ENCODE measurements around the gene SCAP.
A peak's percentile ranks its signal among the peaks of the same experiment; 100 is the strongest.

Gene SCAP

DNA sequence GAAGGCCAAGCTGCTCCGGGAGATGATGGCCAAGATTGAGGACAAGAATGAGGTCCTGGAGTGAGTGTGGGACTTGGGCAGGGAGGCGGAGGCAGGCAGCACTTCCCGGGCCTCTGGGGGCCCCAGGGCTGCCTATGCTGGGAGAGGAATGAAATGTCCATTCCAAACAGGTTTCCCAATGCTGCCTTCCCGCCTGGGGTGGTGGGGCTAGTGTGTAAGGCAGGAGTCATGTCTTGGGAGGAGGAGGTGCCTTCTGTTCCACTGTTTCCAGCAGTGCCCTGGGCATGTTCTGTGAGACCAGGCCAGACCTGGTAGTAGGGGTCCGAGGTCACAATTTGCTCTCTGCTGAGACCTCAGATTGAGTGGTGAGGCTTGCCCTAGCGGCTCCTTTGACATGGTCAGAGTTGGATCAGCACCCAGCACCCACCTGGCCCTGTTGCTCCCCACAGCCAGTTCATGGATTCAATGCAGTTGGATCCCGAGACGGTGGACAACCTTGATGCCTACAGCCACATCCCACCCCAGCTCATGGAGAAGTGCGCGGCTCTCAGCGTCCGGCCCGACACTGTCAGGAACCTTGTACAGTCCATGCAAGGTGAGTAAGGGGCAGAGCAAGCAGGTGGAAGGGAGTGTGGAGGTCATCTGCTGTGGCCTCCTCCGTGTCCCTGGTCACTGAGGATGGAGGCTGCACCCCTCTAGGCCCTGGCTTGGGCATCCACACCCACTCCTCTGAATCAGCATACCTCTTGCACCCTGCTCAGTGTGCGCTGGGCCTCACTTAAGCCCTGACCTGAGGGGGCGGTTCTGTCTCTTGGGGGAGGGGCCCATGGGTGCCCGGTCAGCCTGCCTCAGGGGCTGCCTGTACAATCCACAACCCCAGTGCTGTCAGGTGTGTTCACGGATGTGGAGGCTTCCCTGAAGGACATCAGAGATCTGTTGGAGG lies 67.6 kb downstream of the SCAP start:
- no peaks in the 10 kb centered on the region for H3K9me3 Mint-ChIP-seq
- no peak for DNase-seq (ENCODE audit: low spot score in 2 of 2)
- no peak overlapping the region for H3K27ac Mint-ChIP-seq (ENCODE audit: low read depth)
- no peaks in the 10 kb centered on the region for H3K27me3 Mint-ChIP-seq
- H3K4me1 Mint-ChIP-seq, result no peaks in the 10 kb centered on the region
- ATAC-seq (replicated peaks; ENCODE audit: extremely low read depth, poor library complexity, severe bottlenecking), result no peak
- H3K36me3 Mint-ChIP-seq (ENCODE audit: insufficient read depth), result peaks cover 24% of the 10 kb centered on the region
- no peak overlapping the region for H3K4me3 Mint-ChIP-seq

DNA sequence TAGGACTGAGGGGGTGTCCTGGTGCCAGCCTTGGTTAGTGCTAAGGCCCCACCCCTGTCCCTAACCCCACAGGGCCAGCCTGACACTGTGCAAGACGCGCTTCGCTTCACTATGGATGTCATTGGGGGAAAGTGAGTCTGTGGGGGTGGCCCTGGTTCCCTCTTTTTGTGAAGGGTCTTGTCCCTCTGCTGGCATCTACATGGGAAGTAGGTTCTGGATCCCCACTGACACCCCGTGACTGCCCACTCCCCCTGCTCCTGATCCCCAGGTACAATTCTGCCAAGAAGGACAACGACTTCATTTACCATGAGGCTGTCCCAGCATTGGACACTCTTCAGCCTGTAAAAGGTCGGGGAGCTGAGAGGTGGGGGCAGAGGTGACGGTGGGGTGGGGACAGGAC lies 68.5 kb downstream of the SCAP start:
- H3K27ac Mint-ChIP-seq (ENCODE audit: low read depth), result peak overlapping the region; percentile 25
- no peak for DNase-seq (ENCODE audit: low spot score in 2 of 2)
- no peaks in the 10 kb centered on the region for H3K9me3 Mint-ChIP-seq
- peaks cover 24% of the 10 kb centered on the region for H3K36me3 Mint-ChIP-seq (ENCODE audit: insufficient read depth)
- no peaks in the 10 kb centered on the region for H3K4me1 Mint-ChIP-seq
- H3K4me3 Mint-ChIP-seq, result no peak overlapping the region
- no peaks in the 10 kb centered on the region for H3K27me3 Mint-ChIP-seq
- no peak for ATAC-seq (replicated peaks; ENCODE audit: extremely low read depth, poor library complexity, severe bottlenecking)

DNA sequence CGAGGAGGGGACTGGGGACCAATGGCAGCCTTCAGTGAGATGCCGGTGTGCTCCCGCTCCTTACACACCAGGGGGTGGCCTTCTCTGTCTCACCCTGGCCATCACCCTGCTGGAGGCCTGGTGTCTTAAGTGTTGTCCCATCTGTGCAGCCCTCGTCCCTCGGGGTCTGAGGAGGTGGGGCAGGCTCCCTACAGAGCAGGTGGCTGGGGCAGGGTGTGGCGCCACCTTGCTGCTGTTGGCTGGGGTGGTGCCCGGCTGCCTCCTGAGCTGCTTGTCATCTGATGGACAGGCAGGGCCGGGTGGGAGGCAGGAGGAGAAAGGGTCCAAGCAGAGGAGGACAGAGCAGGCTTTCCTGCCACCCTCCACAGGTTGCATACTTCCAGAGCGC lies 69.0 kb downstream of the SCAP start:
- ATAC-seq (replicated peaks; ENCODE audit: extremely low read depth, poor library complexity, severe bottlenecking) (no peak), DNase-seq (ENCODE audit: low spot score in 2 of 2) (no peak)
- Mint-ChIP-seq H3K27me3 (no peaks in the 10 kb centered on the region), H3K4me1 (peaks cover 1% of the 10 kb centered on the region), H3K9me3 (no peaks in the 10 kb centered on the region), H3K27ac (ENCODE audit: low read depth) (peak overlapping the region; percentile 25), H3K36me3 (ENCODE audit: insufficient read depth) (peaks cover 21% of the 10 kb centered on the region), H3K4me3 (no peak overlapping the region)

DNA sequence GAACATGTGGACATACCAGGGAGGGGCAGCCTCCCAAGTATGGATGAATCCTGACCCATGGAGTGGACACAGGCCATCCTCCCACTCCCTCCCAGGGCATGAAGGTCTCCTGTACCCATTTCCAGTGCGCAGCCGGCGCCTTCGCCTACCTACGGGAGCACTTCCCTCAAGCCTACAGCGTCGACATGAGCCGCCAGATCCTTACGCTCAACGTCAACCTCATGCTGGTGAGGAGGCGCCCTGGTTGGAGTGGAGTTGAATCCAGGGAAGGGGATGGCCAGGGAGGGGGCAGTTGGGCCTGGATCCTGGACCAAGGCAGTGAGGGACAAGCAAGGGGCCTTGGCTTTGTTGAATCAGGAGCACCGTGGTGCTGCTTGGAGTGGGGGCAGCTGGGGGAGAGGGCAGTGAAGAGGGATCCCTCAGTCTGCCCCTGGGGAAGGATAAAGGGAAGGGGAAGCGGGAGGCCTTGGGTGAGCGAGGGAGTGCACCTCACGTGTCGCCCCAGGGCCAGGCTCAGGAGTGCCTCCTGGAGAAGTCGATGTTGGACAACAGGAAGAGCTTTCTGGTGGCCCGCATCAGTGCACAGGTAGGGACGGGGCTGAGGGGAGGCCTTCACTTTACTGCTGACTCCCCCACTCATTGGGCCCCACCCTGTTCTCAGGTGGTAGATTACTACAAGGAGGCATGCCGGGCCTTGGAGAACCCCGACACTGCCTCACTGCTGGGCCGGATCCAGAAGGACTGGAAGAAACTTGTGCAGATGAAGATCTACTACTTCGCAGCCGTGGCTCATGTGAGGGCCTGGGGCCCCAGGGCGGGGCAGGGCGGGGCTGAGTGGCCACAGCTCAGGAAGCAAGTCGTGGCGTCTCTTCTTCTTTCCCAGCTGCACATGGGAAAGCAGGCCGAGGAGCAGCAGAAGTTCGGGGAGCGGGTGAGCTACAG lies 69.7 kb downstream of the SCAP start:
- Mint-ChIP-seq H3K4me1 (peaks cover 8% of the 10 kb centered on the region), H3K4me3 (no peak overlapping the region), H3K36me3 (ENCODE audit: insufficient read depth) (peaks cover 21% of the 10 kb centered on the region)

DNA sequence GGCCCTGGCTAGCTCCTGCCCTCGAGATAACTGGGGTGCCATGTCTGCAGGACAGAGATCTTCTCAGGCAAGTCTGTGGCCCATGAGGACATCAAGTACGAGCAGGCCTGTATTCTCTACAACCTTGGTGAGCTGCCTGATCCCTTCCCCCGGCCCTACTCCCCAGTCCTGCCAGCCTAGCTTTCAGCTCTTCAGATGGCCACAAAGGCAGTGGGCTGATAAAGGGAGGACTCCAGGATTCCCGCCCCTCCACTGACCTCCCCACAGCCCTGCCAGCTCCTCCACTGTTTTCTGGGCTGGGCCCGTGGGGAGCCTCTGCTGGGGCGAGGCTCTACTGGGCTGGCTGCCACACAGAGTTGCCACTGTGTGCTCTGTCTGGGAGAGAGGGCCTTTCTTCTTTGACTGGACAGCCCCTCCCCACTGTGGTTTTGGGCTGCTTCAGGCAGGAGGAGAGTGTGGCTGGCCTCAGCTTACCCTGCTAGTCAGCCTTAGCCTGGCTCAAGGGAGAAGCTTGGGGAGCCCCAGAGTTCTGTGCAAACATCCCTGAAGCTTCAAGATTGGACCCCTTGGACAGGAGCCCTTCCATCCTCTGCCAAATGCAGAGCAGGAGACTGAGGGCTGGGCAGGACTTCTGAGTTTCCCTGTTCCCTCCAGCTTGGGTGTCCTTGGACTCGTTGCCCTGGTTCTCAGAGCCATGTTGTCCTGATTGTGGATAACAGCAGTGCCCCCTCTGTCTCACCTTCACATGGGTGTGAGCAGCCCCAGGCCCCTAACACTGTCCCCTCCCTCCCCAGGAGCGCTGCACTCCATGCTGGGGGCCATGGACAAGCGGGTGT lies 70.6 kb downstream of the SCAP start:
- DNase-seq (ENCODE audit: low spot score in 2 of 2) (no peak), ATAC-seq (replicated peaks; ENCODE audit: extremely low read depth, poor library complexity, severe bottlenecking) (no peak)
- Mint-ChIP-seq H3K27me3 (no peaks in the 10 kb centered on the region), H3K9me3 (no peaks in the 10 kb centered on the region), H3K27ac (ENCODE audit: low read depth) (peak overlapping the region; percentile 65), H3K4me3 (no peak overlapping the region), H3K36me3 (ENCODE audit: insufficient read depth) (peaks cover 22% of the 10 kb centered on the region), H3K4me1 (peaks cover 8% of the 10 kb centered on the region)

More for the DNA sequence above, 69.7 kb downstream of the SCAP start:
- Mint-ChIP-seq H3K27ac (ENCODE audit: low read depth) (no peak overlapping the region), H3K9me3 (no peaks in the 10 kb centered on the region), H3K27me3 (no peaks in the 10 kb centered on the region)
- DNase-seq (ENCODE audit: low spot score in 2 of 2) (no peak), ATAC-seq (replicated peaks; ENCODE audit: extremely low read depth, poor library complexity, severe bottlenecking) (no peak)

DNA sequence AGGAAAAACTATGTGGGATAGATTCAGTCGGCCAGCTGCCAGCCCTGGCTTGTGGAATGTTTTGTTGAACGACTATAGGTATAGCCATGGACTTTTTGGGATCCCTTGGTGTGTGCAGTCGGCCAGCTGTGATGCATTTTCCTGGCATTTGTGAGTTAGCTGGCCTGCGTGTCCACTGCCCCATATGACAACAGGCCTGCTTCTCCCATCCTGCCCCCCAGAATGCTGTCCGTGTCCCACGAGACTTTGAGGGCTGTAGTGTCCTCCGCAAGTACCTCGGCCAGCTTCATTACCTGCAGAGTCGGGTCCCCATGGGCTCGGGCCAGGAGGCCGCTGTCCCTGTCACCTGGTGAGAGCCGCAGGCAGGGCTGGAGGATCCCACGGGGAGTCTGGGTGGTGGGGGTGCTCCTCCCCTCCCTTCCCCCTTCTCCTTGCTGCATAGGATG lies 71.3 kb downstream of the SCAP start:
- no peaks in the 10 kb centered on the region for H3K27me3 Mint-ChIP-seq
- DNase-seq (ENCODE audit: low spot score in 2 of 2), result no peak
- no peak overlapping the region for H3K4me3 Mint-ChIP-seq
- peaks cover 8% of the 10 kb centered on the region for H3K4me1 Mint-ChIP-seq
- H3K9me3 Mint-ChIP-seq, result no peaks in the 10 kb centered on the region
- ATAC-seq (replicated peaks; ENCODE audit: extremely low read depth, poor library complexity, severe bottlenecking), result no peak
- H3K36me3 Mint-ChIP-seq (ENCODE audit: insufficient read depth), result peaks cover 25% of the 10 kb centered on the region
- peak overlapping the region; percentile 65 for H3K27ac Mint-ChIP-seq (ENCODE audit: low read depth)

DNA sequence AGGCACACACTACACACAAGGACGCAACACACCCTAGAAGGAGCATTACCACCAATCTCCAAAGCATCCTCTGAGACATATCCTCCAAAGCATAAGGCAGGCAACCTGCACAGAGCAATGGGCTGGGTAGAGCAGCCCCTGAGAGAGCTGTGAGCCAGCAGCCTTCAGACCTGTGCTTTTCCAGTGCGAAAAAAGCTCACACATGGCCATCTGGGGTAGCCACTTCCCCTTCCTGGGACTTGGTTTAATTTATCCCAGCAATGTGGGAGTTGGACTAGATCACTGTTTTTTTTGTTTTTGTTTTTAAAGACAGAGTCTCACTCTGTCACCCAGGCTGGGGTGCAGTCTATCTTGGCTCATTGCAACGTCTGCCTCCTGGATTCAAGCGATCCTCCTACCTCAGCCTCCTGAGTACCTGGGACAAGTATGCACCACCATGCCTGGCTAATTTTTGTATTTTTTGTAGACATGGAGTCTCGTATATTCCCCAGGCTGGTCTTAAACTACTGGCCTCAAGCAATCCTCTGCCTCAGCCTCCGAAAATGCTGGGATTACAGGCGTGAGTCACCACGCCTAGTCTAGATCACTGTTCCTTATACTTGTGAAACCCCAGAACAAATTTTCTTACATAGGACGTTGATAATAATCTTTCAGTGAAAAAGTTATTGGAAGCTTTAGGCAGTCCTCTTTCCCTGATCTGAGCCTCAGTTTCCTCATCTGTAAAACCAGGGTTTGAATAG lies 76.0 kb downstream of the SCAP start:
- no peak for ATAC-seq (replicated peaks; ENCODE audit: extremely low read depth, poor library complexity, severe bottlenecking)
- Mint-ChIP-seq H3K4me3 (no peak overlapping the region), H3K36me3 (ENCODE audit: insufficient read depth) (peaks cover 35% of the 10 kb centered on the region), H3K9me3 (no peaks in the 10 kb centered on the region), H3K27me3 (no peaks in the 10 kb centered on the region), H3K27ac (ENCODE audit: low read depth) (no peak overlapping the region), H3K4me1 (peaks cover 21% of the 10 kb centered on the region)
- no peak for DNase-seq (ENCODE audit: low spot score in 2 of 2)

DNA sequence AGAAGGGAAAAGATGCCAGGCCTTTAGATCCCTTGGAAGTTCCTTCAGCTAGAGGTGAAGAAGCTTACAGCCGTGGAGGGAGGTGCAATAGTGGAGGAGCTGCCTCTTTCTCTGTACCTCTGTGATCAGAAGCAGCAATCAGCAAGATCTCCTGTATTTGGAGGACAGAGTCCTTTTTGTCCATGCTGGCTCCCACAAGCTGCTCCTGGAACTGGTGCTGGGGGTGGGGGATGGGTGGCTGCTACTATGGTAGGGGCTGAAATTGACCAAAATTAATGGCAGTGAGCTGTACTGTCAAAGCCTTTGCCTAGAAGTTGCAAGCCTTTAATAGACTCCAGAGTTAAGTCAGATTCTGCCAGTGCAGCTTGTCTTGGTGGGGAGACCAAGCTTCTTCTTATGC lies 76.7 kb downstream of the SCAP start:
- H3K27ac Mint-ChIP-seq (ENCODE audit: low read depth), result no peak overlapping the region
- ATAC-seq (replicated peaks; ENCODE audit: extremely low read depth, poor library complexity, severe bottlenecking) (no peak), DNase-seq (ENCODE audit: low spot score in 2 of 2) (no peak)
- H3K9me3 Mint-ChIP-seq, result no peaks in the 10 kb centered on the region
- H3K4me1 Mint-ChIP-seq, result peaks cover 28% of the 10 kb centered on the region
- H3K4me3 Mint-ChIP-seq, result no peak overlapping the region
- H3K27me3 Mint-ChIP-seq, result no peaks in the 10 kb centered on the region
- H3K36me3 Mint-ChIP-seq (ENCODE audit: insufficient read depth), result peaks cover 32% of the 10 kb centered on the region

DNA sequence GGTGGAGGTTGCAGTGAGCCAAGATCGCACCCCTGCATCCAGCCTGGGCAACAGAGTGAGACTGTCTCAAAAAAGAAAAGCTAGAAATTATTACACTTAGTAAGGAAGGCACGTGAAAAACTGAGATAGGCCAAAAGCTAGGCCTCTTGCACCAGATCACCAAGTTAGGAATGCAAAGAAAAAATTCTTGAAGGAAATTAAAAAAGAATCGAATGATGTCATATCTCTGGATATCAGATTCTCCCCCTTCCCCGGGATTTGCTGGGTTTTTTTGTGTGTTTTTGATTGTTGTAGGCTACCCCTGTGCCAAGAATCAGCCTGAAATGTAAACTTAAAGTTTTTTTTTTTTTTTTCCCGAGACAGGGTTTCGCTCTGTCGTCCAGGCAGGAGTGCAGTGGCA lies 77.5 kb downstream of the SCAP start:
- ATAC-seq (replicated peaks; ENCODE audit: extremely low read depth, poor library complexity, severe bottlenecking), result no peak
- no peaks in the 10 kb centered on the region for H3K9me3 Mint-ChIP-seq
- H3K4me3 Mint-ChIP-seq, result no peak overlapping the region
- H3K4me1 Mint-ChIP-seq, result peaks cover 32% of the 10 kb centered on the region
- peaks cover 29% of the 10 kb centered on the region for H3K36me3 Mint-ChIP-seq (ENCODE audit: insufficient read depth)
- H3K27ac Mint-ChIP-seq (ENCODE audit: low read depth), result no peak overlapping the region
- no peaks in the 10 kb centered on the region for H3K27me3 Mint-ChIP-seq
- no peak for DNase-seq (ENCODE audit: low spot score in 2 of 2)

DNA sequence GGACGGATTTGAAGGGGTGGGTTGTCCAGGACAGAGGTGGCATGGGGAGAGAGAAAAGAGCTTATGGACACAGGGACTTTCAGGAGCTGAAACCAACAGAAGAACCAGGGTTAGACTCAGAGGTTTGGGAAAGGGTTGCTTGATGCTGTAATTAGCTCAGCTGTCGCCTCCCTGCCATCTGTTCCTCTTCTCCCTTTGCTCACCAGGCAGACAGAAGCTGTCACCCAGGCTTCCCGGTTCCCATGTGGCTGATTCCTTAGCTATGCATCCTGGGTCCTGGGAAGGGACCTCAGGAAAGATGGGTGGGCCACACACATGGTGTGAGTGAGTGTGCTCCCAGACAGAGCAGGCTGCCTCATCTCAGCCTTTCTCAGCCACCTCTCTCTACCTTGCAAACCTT lies 80.9 kb downstream of the SCAP start:
- DNase-seq (ENCODE audit: low spot score in 2 of 2) (no peak), ATAC-seq (replicated peaks; ENCODE audit: extremely low read depth, poor library complexity, severe bottlenecking) (no peak)
- Mint-ChIP-seq H3K27ac (ENCODE audit: low read depth) (peak overlapping the region; percentile 36), H3K4me1 (peaks cover 40% of the 10 kb centered on the region), H3K27me3 (no peaks in the 10 kb centered on the region), H3K9me3 (no peaks in the 10 kb centered on the region), H3K4me3 (no peak overlapping the region), H3K36me3 (ENCODE audit: insufficient read depth) (peaks cover 25% of the 10 kb centered on the region)

DNA sequence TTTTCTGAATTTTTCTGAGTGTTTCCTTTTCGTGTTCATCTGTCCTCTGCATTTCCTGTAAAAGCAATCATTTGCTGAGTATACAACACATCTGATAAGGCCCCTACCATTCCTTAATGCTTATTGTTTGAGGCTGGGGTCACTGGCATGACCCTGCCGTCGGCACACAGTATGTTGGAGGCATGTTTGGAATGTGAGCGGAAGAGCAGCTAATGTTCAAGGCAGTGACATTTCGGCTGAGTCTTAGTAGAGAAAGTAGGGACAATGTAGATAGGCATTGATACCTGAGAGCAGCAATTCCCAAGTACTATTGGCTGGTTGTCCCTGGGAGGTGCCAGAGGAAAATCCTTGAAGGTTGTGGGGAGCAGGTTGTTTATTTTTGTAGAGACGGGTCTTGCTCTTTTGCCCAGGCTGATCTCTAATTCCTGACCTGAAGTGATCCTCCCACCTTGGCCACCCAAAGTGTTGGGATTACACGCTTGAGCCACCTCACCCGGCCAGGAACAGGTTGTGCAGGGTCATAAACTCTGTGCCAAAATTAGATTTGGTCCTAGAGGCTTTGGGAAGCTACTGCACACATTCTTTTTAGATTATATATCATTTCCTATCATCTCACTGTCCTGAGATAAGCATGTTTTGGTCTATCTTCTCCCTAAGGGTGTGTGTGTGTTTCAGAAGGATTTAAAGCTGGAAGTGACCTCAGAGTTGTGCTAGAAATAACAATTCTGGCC lies 81.4 kb downstream of the SCAP start:
- Mint-ChIP-seq H3K27me3 (no peaks in the 10 kb centered on the region), H3K4me3 (no peak overlapping the region), H3K36me3 (ENCODE audit: insufficient read depth) (peaks cover 28% of the 10 kb centered on the region), H3K4me1 (peaks cover 40% of the 10 kb centered on the region), H3K9me3 (no peaks in the 10 kb centered on the region), H3K27ac (ENCODE audit: low read depth) (peak overlapping the region; percentile 42)
- ATAC-seq (replicated peaks; ENCODE audit: extremely low read depth, poor library complexity, severe bottlenecking), result no peak
- no peak for DNase-seq (ENCODE audit: low spot score in 2 of 2)

All from central memory CD8-positive, alpha-beta T cell (primary cell).